ENCODE measurements around the gene PDF.
"Not testable (repeated sequence)": the region's sequence is repeated elsewhere in the genome, so short reads cannot be mapped to it uniquely, and the experiment has no call there.

The PDF gene

GRCh38 chr16:69316595-69317034 lies 13.8 kb downstream of the PDF start:
- no peak for DNase-seq (ENCODE audit: low read depth)

- no peak for DNase-seq (ENCODE audit: low read depth)
These were observed 14.7 kb downstream of the PDF start for GRCh38 chr16:69315486-69316311.

GRCh38 chr16:69314534-69314933 lies 15.9 kb downstream of the PDF start:
- DNase-seq (ENCODE audit: low read depth): no peak

- DNase-seq (ENCODE audit: low read depth): no peak
These were observed 16.9 kb downstream of the PDF start for GRCh38 chr16:69313469-69313868.

GRCh38 chr16:69311533-69312387 lies 18.6 kb downstream of the PDF start:
- DNase-seq (ENCODE audit: low read depth): peak; percentile 32

- peak; percentile 96 for DNase-seq (ENCODE audit: low read depth)
These were observed 19.5 kb downstream of the PDF start, which contains the start of gene VPS4A for GRCh38 chr16:69310653-69311532. TSS of gene VPS4A (plus strand) at chr16:69311350. CDS start at chr16:69311512, 162 bp downstream.

- peak; percentile 54 for DNase-seq (ENCODE audit: low read depth)
These were observed 21.1 kb downstream of the PDF start for GRCh38 chr16:69309316-69309715.

GRCh38 chr16:69307856-69308255 lies 22.5 kb downstream of the PDF start:
- no peak for DNase-seq (ENCODE audit: low read depth)

GRCh38 chr16:69307091-69307490 lies 23.3 kb downstream of the PDF start:
- DNase-seq (ENCODE audit: low read depth): peak; percentile 62

- DNase-seq (ENCODE audit: low read depth): peak; percentile 79
These were observed 24.4 kb downstream of the PDF start for GRCh38 chr16:69306031-69306430.

GRCh38 chr16:69302301-69302700 lies 28.1 kb downstream of the PDF start:
- DNase-seq (ENCODE audit: low read depth): no peak

- DNase-seq (ENCODE audit: low read depth): no peak
These were observed 28.5 kb downstream of the PDF start for GRCh38 chr16:69301861-69302260.

GRCh38 chr16:69301187-69301586 lies 29.2 kb downstream of the PDF start:
- no peak for DNase-seq (ENCODE audit: low read depth)

- DNase-seq (ENCODE audit: low read depth): no peak
These were observed 32.1 kb downstream of the PDF start for GRCh38 chr16:69298261-69298660.

GRCh38 chr16:69296771-69297170 lies 33.6 kb downstream of the PDF start:
- not testable (repeated sequence) for DNase-seq (ENCODE audit: low read depth)

GRCh38 chr16:69294051-69294450 lies 36.3 kb downstream of the PDF start:
- DNase-seq (ENCODE audit: low read depth): no peak

GRCh38 chr16:69293401-69293800 lies 37.0 kb downstream of the PDF start:
- no peak for DNase-seq (ENCODE audit: low read depth)

GRCh38 chr16:69291657-69292056 lies 38.7 kb downstream of the PDF start:
- not testable (repeated sequence) for DNase-seq (ENCODE audit: low read depth)

- DNase-seq (ENCODE audit: low read depth): peak; percentile 82
These were observed 43.3 kb downstream of the PDF start for GRCh38 chr16:69286941-69287713.

- DNase-seq (ENCODE audit: low read depth): no peak
These were observed 45.1 kb downstream of the PDF start for GRCh38 chr16:69285240-69285639.

GRCh38 chr16:69283851-69284250 lies 46.5 kb downstream of the PDF start:
- no peak for DNase-seq (ENCODE audit: low read depth)

All from fibroblast of gingiva (primary cell).